Measurements from ENCODE around the gene SRRD.
A peak's percentile ranks its signal among the peaks of the same experiment; 100 is the strongest.
"Not testable (repeated sequence)": the region's sequence is repeated elsewhere in the genome, so short reads cannot be mapped to it uniquely, and the experiment has no call there.

SRRD gene

GRCh38 chr22:26512149-26512793 is 28.6 kb downstream of the SRRD start, which contains the start of gene TFIP11:
TSS of gene TFIP11 (minus strand) at chr22:26512473. CDS start at chr22:26510272, 2,201 bp downstream.
- ATAC-seq (peak; percentile 99), DNase-seq (peak; percentile 97)
- H3K27ac Mint-ChIP-seq, result peak within 1 kb of the TSS; percentile 96
- peaks cover 37% of the 10 kb centered on the region for H3K4me1 Mint-ChIP-seq
- H3K36me3 Mint-ChIP-seq (ENCODE audit: low read depth), result peaks cover 20% of the 10 kb centered on the region
- no peaks in the 10 kb centered on the region for H3K27me3 Mint-ChIP-seq
- H3K9me3 Mint-ChIP-seq, result no peaks in the 10 kb centered on the region
- H3K4me3 Mint-ChIP-seq, result peak within 1 kb of the TSS; percentile 100

- Mint-ChIP-seq H3K36me3 (ENCODE audit: low read depth) (peaks cover 16% of the 10 kb centered on the region), H3K4me1 (peaks cover 39% of the 10 kb centered on the region), H3K4me3 (peak overlapping the region; percentile 100), H3K9me3 (no peaks in the 10 kb centered on the region), H3K27ac (peak overlapping the region; percentile 96), H3K27me3 (no peaks in the 10 kb centered on the region)
- no peak for DNase-seq
- ATAC-seq, result no peak
Observed at GRCh38 chr22:26513838-26514237, 30.2 kb downstream of the SRRD start.

GRCh38 chr22:26514419-26515161 is 30.9 kb downstream of the SRRD start:
- DNase-seq (no peak), ATAC-seq (no peak)
- H3K4me3 Mint-ChIP-seq, result no peak overlapping the region
- H3K27me3 Mint-ChIP-seq, result no peaks in the 10 kb centered on the region
- H3K36me3 Mint-ChIP-seq (ENCODE audit: low read depth), result peaks cover 10% of the 10 kb centered on the region
- H3K4me1 Mint-ChIP-seq, result peaks cover 39% of the 10 kb centered on the region
- no peak overlapping the region for H3K27ac Mint-ChIP-seq
- H3K9me3 Mint-ChIP-seq, result no peaks in the 10 kb centered on the region

GRCh38 chr22:26515931-26516330 is 32.3 kb downstream of the SRRD start:
- DNase-seq (no peak), ATAC-seq (no peak)
- H3K4me1 Mint-ChIP-seq, result peaks cover 33% of the 10 kb centered on the region
- no peak overlapping the region for H3K27ac Mint-ChIP-seq
- H3K9me3 Mint-ChIP-seq, result no peaks in the 10 kb centered on the region
- H3K4me3 Mint-ChIP-seq, result no peak overlapping the region
- peaks cover 3% of the 10 kb centered on the region for H3K36me3 Mint-ChIP-seq (ENCODE audit: low read depth)
- H3K27me3 Mint-ChIP-seq, result no peaks in the 10 kb centered on the region

GRCh38 chr22:26516503-26516902 is 32.8 kb downstream of the SRRD start:
- H3K4me1 Mint-ChIP-seq, result peaks cover 27% of the 10 kb centered on the region
- H3K36me3 Mint-ChIP-seq (ENCODE audit: low read depth), result peaks cover 3% of the 10 kb centered on the region
- no peaks in the 10 kb centered on the region for H3K27me3 Mint-ChIP-seq
- H3K4me3 Mint-ChIP-seq, result no peak overlapping the region
- no peak overlapping the region for H3K27ac Mint-ChIP-seq
- ATAC-seq (no peak), DNase-seq (no peak)
- no peaks in the 10 kb centered on the region for H3K9me3 Mint-ChIP-seq

- Mint-ChIP-seq H3K36me3 (ENCODE audit: low read depth) (no peaks in the 10 kb centered on the region), H3K4me1 (peaks cover 22% of the 10 kb centered on the region), H3K27ac (no peak overlapping the region), H3K27me3 (no peaks in the 10 kb centered on the region), H3K9me3 (no peaks in the 10 kb centered on the region), H3K4me3 (no peak overlapping the region)
- no peak for ATAC-seq
- no peak for DNase-seq
Observed at GRCh38 chr22:26517429-26517828, 33.8 kb downstream of the SRRD start.

- DNase-seq, result no peak
- no peak for ATAC-seq
- H3K36me3 Mint-ChIP-seq (ENCODE audit: low read depth), result peaks cover 4% of the 10 kb centered on the region
- H3K27ac Mint-ChIP-seq, result no peak overlapping the region
- no peak overlapping the region for H3K4me3 Mint-ChIP-seq
- H3K4me1 Mint-ChIP-seq, result peaks cover 2% of the 10 kb centered on the region
- no peaks in the 10 kb centered on the region for H3K27me3 Mint-ChIP-seq
- no peaks in the 10 kb centered on the region for H3K9me3 Mint-ChIP-seq
Observed at GRCh38 chr22:26522012-26522411, 38.3 kb downstream of the SRRD start.

- ATAC-seq (no peak), DNase-seq (no peak)
- Mint-ChIP-seq H3K27ac (no peak overlapping the region), H3K9me3 (no peaks in the 10 kb centered on the region), H3K4me3 (no peak overlapping the region), H3K4me1 (peaks cover 2% of the 10 kb centered on the region), H3K27me3 (no peaks in the 10 kb centered on the region), H3K36me3 (ENCODE audit: low read depth) (peaks cover 4% of the 10 kb centered on the region)
Observed at GRCh38 chr22:26522592-26522991, 38.9 kb downstream of the SRRD start.

- Mint-ChIP-seq H3K27ac (no peak overlapping the region), H3K36me3 (ENCODE audit: low read depth) (peaks cover 7% of the 10 kb centered on the region), H3K4me1 (no peaks in the 10 kb centered on the region), H3K4me3 (no peak overlapping the region), H3K9me3 (no peaks in the 10 kb centered on the region), H3K27me3 (no peaks in the 10 kb centered on the region)
- DNase-seq, result no peak
- ATAC-seq, result no peak
Observed at GRCh38 chr22:26524870-26525269, 41.2 kb downstream of the SRRD start.

GRCh38 chr22:26525946-26526564 is 42.4 kb downstream of the SRRD start:
- Mint-ChIP-seq H3K36me3 (ENCODE audit: low read depth) (peaks cover 15% of the 10 kb centered on the region), H3K27me3 (no peaks in the 10 kb centered on the region), H3K9me3 (no peaks in the 10 kb centered on the region), H3K4me3 (no peak overlapping the region), H3K27ac (peak overlapping the region; percentile 11), H3K4me1 (no peaks in the 10 kb centered on the region)
- no peak for ATAC-seq
- DNase-seq, result no peak

GRCh38 chr22:26527167-26527566 is 43.5 kb downstream of the SRRD start:
- peaks cover 3% of the 10 kb centered on the region for H3K4me1 Mint-ChIP-seq
- H3K36me3 Mint-ChIP-seq (ENCODE audit: low read depth), result peaks cover 22% of the 10 kb centered on the region
- ATAC-seq, result no peak
- DNase-seq, result no peak
- no peak overlapping the region for H3K27ac Mint-ChIP-seq
- no peak overlapping the region for H3K4me3 Mint-ChIP-seq
- H3K9me3 Mint-ChIP-seq, result no peaks in the 10 kb centered on the region
- no peaks in the 10 kb centered on the region for H3K27me3 Mint-ChIP-seq

GRCh38 chr22:26527574-26528465 is 44.1 kb downstream of the SRRD start:
- no peak overlapping the region for H3K27ac Mint-ChIP-seq
- H3K36me3 Mint-ChIP-seq (ENCODE audit: low read depth), result peaks cover 28% of the 10 kb centered on the region
- no peaks in the 10 kb centered on the region for H3K27me3 Mint-ChIP-seq

GRCh38 chr22:26528518-26528917 is 44.8 kb downstream of the SRRD start:
- not testable (repeated sequence) for DNase-seq, H3K27ac Mint-ChIP-seq, H3K9me3 Mint-ChIP-seq, H3K4me3 Mint-ChIP-seq, ATAC-seq, H3K27me3 Mint-ChIP-seq
- Mint-ChIP-seq H3K36me3 (ENCODE audit: low read depth) (peaks cover 28% of the 10 kb centered on the region), H3K4me1 (peaks cover 15% of the 10 kb centered on the region)

More at GRCh38 chr22:26527574-26528465, 44.1 kb downstream of the SRRD start:
- DNase-seq, result no peak
- Mint-ChIP-seq H3K4me3 (no peak overlapping the region), H3K4me1 (peaks cover 9% of the 10 kb centered on the region), H3K9me3 (no peaks in the 10 kb centered on the region)
- no peak for ATAC-seq

GRCh38 chr22:26529345-26529744 is 45.7 kb downstream of the SRRD start:
- peaks cover 20% of the 10 kb centered on the region for H3K4me1 Mint-ChIP-seq
- ATAC-seq, result no peak
- H3K27me3 Mint-ChIP-seq, result no peaks in the 10 kb centered on the region
- no peak overlapping the region for H3K4me3 Mint-ChIP-seq
- DNase-seq, result no peak
- H3K9me3 Mint-ChIP-seq, result no peaks in the 10 kb centered on the region
- H3K27ac Mint-ChIP-seq, result no peak overlapping the region
- peaks cover 28% of the 10 kb centered on the region for H3K36me3 Mint-ChIP-seq (ENCODE audit: low read depth)
